Measurements from ENCODE around the gene ANKRD52.

- TF ChIP-seq RNF2 (IDR thresholded peaks at IDR 0.05; ENCODE audit: borderline replicate concordance, low read depth) = no peak
- TF ChIP-seq CHD2 (IDR thresholded peaks at IDR 0.05; ENCODE audit: low read length, partially characterized antibody) = no peak
- no peak for TF ChIP-seq E2F6 (IDR thresholded peaks at IDR 0.05; ENCODE audit: borderline replicate concordance, low read depth)
- TF ChIP-seq CTCF (IDR thresholded peaks at IDR 0.05) = no peak
- no peak for TF ChIP-seq MYC (IDR thresholded peaks at IDR 0.05; ENCODE audit: borderline replicate concordance, low read length)
- TF ChIP-seq POLR2A (IDR thresholded peaks at IDR 0.05; ENCODE audit: low read length) = no peak
- TF ChIP-seq MAZ (IDR thresholded peaks at IDR 0.05; ENCODE audit: borderline replicate concordance, low read depth, low read length) = no peak
- TF ChIP-seq RAD21 (conservative IDR thresholded peaks at IDR 0.05 in 1 of 2, IDR thresholded peaks at IDR 0.05 in 1 of 2) = no peak
- TF ChIP-seq NR3C1 (IDR thresholded peaks at IDR 0.05) = no peak
- TF ChIP-seq JUNB (IDR thresholded peaks at IDR 0.05) = no peak
- no peak for TF ChIP-seq CEBPB (IDR thresholded peaks at IDR 0.05)
- no peak for TF ChIP-seq REST (IDR thresholded peaks at IDR 0.05)
- no peak for TF ChIP-seq ZFP36 (IDR thresholded peaks at IDR 0.05; ENCODE audit: borderline replicate concordance, partially characterized antibody)
- TF ChIP-seq MAX (IDR thresholded peaks at IDR 0.05) = no peak
Observed at GRCh38 chr12:56297400-56297799, 39.2 kb upstream of the ANKRD52 start.

All from A549 (cell line).